HepG2 (cell line): ENCODE data around the gene ERC1. TPM values are rescaled to one million over a fixed set of nuclear protein-coding genes. Genes with fewer than 3 reads are reported as not detected.

Experiments used
- ADNP ChIP-seq: sonication (generic); formaldehyde crosslinking; IDR thresholded peaks from 2 replicates; pipeline ENCODE4 v1.4.0; 2020; ENCODE audit warnings: missing genetic modification reagents
- BCL6 ChIP-seq: IDR thresholded peaks from 2 replicates; pipeline ENCODE4 v1.6.1; 2016; ENCODE audit warnings: missing genetic modification reagents, missing compliant biosample characterization
- HNRNPLL ChIP-seq: fragments of 200-400 bp; formaldehyde crosslinking; IDR thresholded peaks from 2 replicates; pipeline ENCODE4 v1.6.1; 2017; ENCODE audit warnings: mild to moderate bottlenecking, low read depth, low read length; ENCODE audit not compliant: poor library complexity, severe bottlenecking
- HOMEZ ChIP-seq: IDR thresholded peaks from 2 replicates; pipeline ENCODE4 v1.6.1; 2016; ENCODE audit warnings: low read depth
- LRRFIP1 ChIP-seq: sonication (generic); formaldehyde crosslinking; conservative IDR thresholded peaks from 2 replicates; pipeline ENCODE4 v1.4.0; 2020; ENCODE audit warnings: missing genetic modification reagents
- MAX ChIP-seq: IDR thresholded peaks from 2 replicates; pipeline ENCODE4 v1.6.1; 2012; ENCODE audit warnings: inconsistent platforms
- NFATC3 ChIP-seq: sonication (generic); formaldehyde crosslinking; IDR thresholded peaks from 2 replicates; pipeline ENCODE4 v1.5.1; 2020; ENCODE audit warnings: mild to moderate bottlenecking, missing genetic modification reagents
- NFIC ChIP-seq: IDR thresholded peaks from 2 replicates; pipeline ENCODE4 v1.6.1; 2012; ENCODE audit warnings: mild to moderate bottlenecking, low read length, inconsistent platforms
- NR2F6 ChIP-seq, 2 experiments: IDR thresholded peaks; 2 replicates each; pipeline ENCODE4 v1.6.1; 2016; ENCODE audit warnings: antibody characterized with exemption in 1 of 2, mild to moderate bottlenecking in 1 of 2
- ONECUT2 ChIP-seq: sonication (generic); formaldehyde crosslinking; IDR thresholded peaks from 2 replicates; pipeline ENCODE4 v1.4.0; 2020; ENCODE audit warnings: missing genetic modification reagents
- POGK ChIP-seq: sonication (generic); formaldehyde crosslinking; conservative IDR thresholded peaks from 2 replicates; pipeline ENCODE4 v1.8.0; 2022; ENCODE audit warnings: mild to moderate bottlenecking, moderate library complexity, missing genetic modification reagents
- RXRA ChIP-seq: sonication (generic); formaldehyde crosslinking; IDR thresholded peaks from 2 replicates; pipeline ENCODE4 v1.5.1; 2020; ENCODE audit warnings: missing genetic modification reagents
- SALL1 ChIP-seq: sonication (generic); formaldehyde crosslinking; IDR thresholded peaks from 2 replicates; pipeline ENCODE4 v1.8.0; 2022; ENCODE audit warnings: mild to moderate bottlenecking, missing genetic modification reagents
- SOX13 ChIP-seq, 3 experiments: fragments of 450-650 bp in 1 of 3; sonication (generic) in 1 of 3; formaldehyde crosslinking in 1 of 3; IDR thresholded peaks in 2 of 3; conservative IDR thresholded peaks in 1 of 3; 2 replicates each; pipeline versions ENCODE4 v1.5.0 to v1.6.1; 2016 to 2020; ENCODE audit warnings: antibody characterized with exemption in 1 of 3, mild to moderate bottlenecking in 1 of 3, missing compliant biosample characterization in 1 of 3, missing genetic modification reagents in 1 of 3, moderate library complexity in 1 of 3
- SOX5 ChIP-seq: IDR thresholded peaks from 2 replicates; pipeline ENCODE4 v1.6.1; 2016; ENCODE audit warnings: borderline replicate concordance
- SOX6 ChIP-seq, 2 experiments: fragments of 450-650 bp in 1 of 2; sonication (generic) in 1 of 2; formaldehyde crosslinking in 1 of 2; IDR thresholded peaks; 2 replicates each; pipeline versions ENCODE4 v1.4.0 to v1.6.1; 2017 to 2020; ENCODE audit warnings: antibody characterized with exemption in 1 of 2, mild to moderate bottlenecking in 1 of 2, missing genetic modification reagents in 1 of 2
- XRCC5 ChIP-seq: fragments of 200-400 bp; formaldehyde crosslinking; optimal IDR thresholded peaks from 2 replicates; pipeline ENCODE3; 2017; ENCODE audit warnings: mild to moderate bottlenecking, low read length
- ZFP36 ChIP-seq: fragments of 150-350 bp; IDR thresholded peaks from 2 replicates; pipeline ENCODE4 v1.6.1; 2018; ENCODE audit warnings: borderline replicate concordance, low read length, low read depth; ENCODE audit not compliant: partially characterized antibody
- ZNF770 ChIP-seq: sonication (generic); formaldehyde crosslinking; IDR thresholded peaks from 2 replicates; pipeline ENCODE4 v1.5.0; 2020; ENCODE audit warnings: mild to moderate bottlenecking, missing genetic modification reagents
- ZNF775 ChIP-seq: sonication (generic); formaldehyde crosslinking; IDR thresholded peaks from 2 replicates; pipeline ENCODE4 v1.4.0; 2020; ENCODE audit warnings: missing genetic modification reagents, mild to moderate bottlenecking, moderate library complexity, borderline replicate concordance
- ZSCAN22 ChIP-seq: sonication (generic); formaldehyde crosslinking; IDR thresholded peaks from 2 replicates; pipeline ENCODE4 v1.4.0; 2020; ENCODE audit warnings: mild to moderate bottlenecking, missing genetic modification reagents
- ZSCAN9 ChIP-seq: IDR thresholded peaks from 2 replicates; pipeline ENCODE4 v1.6.1; 2016; ENCODE audit warnings: borderline replicate concordance
- polyA plus RNA-seq, 8 experiments: library from polyadenylated mRNA; depleted of rRNA in 3 of 8; stranded (reverse) in 7 of 8; unstranded in 1 of 8; fragments of >200 nt; fragmentation: Illumina TruSeq in 4 of 8; extraction: Trizol in 4 of 8; gene quantifications; 2 replicates each; pipeline versions ENCODE4 v1.2.1 to v1.2.3, GENCODE V29; 2011 to 2016; ENCODE audit warnings: low read depth in 4 of 8, missing spikeins in 1 of 8, mixed read lengths in 1 of 8; ENCODE audit not compliant: insufficient read depth in 1 of 8
- total RNA-seq, 5 experiments: library from RNA; depleted of rRNA; stranded (reverse); fragments of >200 nt; fragmentation: Illumina TruSeq; extraction: Trizol; gene quantifications; 2 replicates each; pipeline ENCODE4 v1.2.3, GENCODE V29; 2016; ENCODE audit warnings: low read depth in 1 of 5

The ERC1 gene
- total and polyA plus RNA-seq, 2 of the 13 experiments (the other 11 are each of a cell fraction or from before 2014, with no cell fraction given) = 6.1 to 12.4 TPM

- TF ChIP-seq ZNF775 (CRISPR knock-in tag) (no peak), XRCC5 (no peak), SALL1 (peak; percentile 17; the same call in 1 of the 2 replicates), MAX (no peak), ADNP (CRISPR knock-in tag) (no peak), ONECUT2 (CRISPR knock-in tag) (no peak), LRRFIP1 (CRISPR knock-in tag) (no peak), POGK (CRISPR knock-in tag) (no peak), ZFP36 (no peak), HNRNPLL (no peak), BCL6 (peak; percentile 51), SOX5 (CRISPR knock-in tag) (peak; percentile 14; the same call in 1 of the 2 replicates), RXRA (CRISPR knock-in tag) (no peak), SOX6 (IDR thresholded peaks at IDR 0.05) (no peak), SOX6 (CRISPR knock-in tag; IDR thresholded peaks at IDR 0.05) (0 out of 2 replicates have a peak, but pooled peaks have one; percentile 22), ZSCAN9 (CRISPR knock-in tag) (no peak), HOMEZ (CRISPR knock-in tag) (peak; percentile 25; the same call in 1 of the 2 replicates), NFIC (no peak), SOX13 (IDR thresholded peaks at IDR 0.05) (no peak), SOX13 (CRISPR knock-in tag; conservative IDR thresholded peaks at IDR 0.05 in 1 of 2, IDR thresholded peaks at IDR 0.05 in 1 of 2) (peak in 1 of 2 experiments; percentile 31; a peak in 2 of 4 replicates), ZNF770 (CRISPR knock-in tag) (0 out of 2 replicates have a peak, but pooled peaks have one; percentile 23), NFATC3 (no peak), NR2F6 (IDR thresholded peaks at IDR 0.05) (peak; percentile 44; the same call in 1 of the 2 replicates), NR2F6 (CRISPR knock-in tag; IDR thresholded peaks at IDR 0.05) (peak; percentile 61), ZSCAN22 (CRISPR knock-in tag) (no peak)
Observed at GRCh38 chr12:1130164-1130563, 139.1 kb downstream of the ERC1 start (continued).
